SK-N-SH (cell line): Measurements from ENCODE around the gene HPN. TPM values are rescaled to one million over a fixed set of nuclear protein-coding genes. Genes with fewer than 3 reads are reported as not detected.

Experiments used
- CTCF ChIA-PET: fragments of 300-600, 350-600 bp; formaldehyde crosslinking; extraction: SDS; loops from one replicate; lab custom pipeline; 2021; lab: Yijun Ruan, JAX
- POLR2A ChIA-PET: fragments of 350-600 bp; sonication (Branson Sonifier 250); formaldehyde crosslinking; extraction: SDS; loops from one replicate; lab custom pipeline; 2020; ENCODE audit warnings: antibody characterized with exemption, inconsistent platforms; lab: Yijun Ruan, JAX
- DNase-seq: peaks from one replicate; pipeline ENCODE4 v3.0.0; 2012
- H2AFZ ChIP-seq: fragments of 200-600 bp; sonication (generic); 2 replicates; pipeline ENCODE4 v1.8.1; 2016; ENCODE audit warnings: antibody characterized with exemption, mild to moderate bottlenecking, low read depth
- H3F3A ChIP-seq: fragments of 200-600 bp; sonication (generic); replicated peaks from 2 replicates; pipeline ENCODE3; 2016; ENCODE audit warnings: antibody characterized with exemption, mild to moderate bottlenecking; ENCODE audit not compliant: insufficient read depth
- H3K27ac ChIP-seq, 2 experiments: fragments of 200-500 bp in 1 of 2; fragments of 200-600 bp in 1 of 2; sonication (Bioruptor generic) in 1 of 2; sonication (generic), shearing (Covaris generic) in 1 of 2; 2 replicates each; pipeline versions ENCODE4 v1.5.1 to v1.6.1; 2014 to 2016; ENCODE audit warnings: low read depth in 2 of 2, inconsistent platforms in 1 of 2, low read length in 1 of 2, mild to moderate bottlenecking in 1 of 2, mixed read lengths in 1 of 2
- H3K27me3 ChIP-seq: fragments of 200-600 bp; sonication (generic), shearing (Covaris generic); 2 replicates; pipeline ENCODE4 v1.6.1; 2016; ENCODE audit warnings: mixed run types; ENCODE audit not compliant: insufficient read depth
- H3K36me3 ChIP-seq, 2 experiments: fragments of 200-500 bp in 1 of 2; fragments of 200-600 bp in 1 of 2; sonication (Bioruptor generic) in 1 of 2; sonication (generic) in 1 of 2; replicated peaks in 1 of 2; 2 replicates each; pipeline versions ENCODE3 to v1.5.1; 2014 to 2016; ENCODE audit warnings: low read length in 1 of 2, mild to moderate bottlenecking in 1 of 2; ENCODE audit not compliant: insufficient read depth in 2 of 2, control insufficient read depth in 1 of 2
- H3K4me1 ChIP-seq, 2 experiments: fragments of 200-500 bp in 1 of 2; fragments of 200-600 bp in 1 of 2; sonication (Bioruptor generic) in 1 of 2; sonication (generic), shearing (Covaris generic) in 1 of 2; 2 replicates each; pipeline versions ENCODE4 v1.5.1 to v1.6.1; 2014 to 2016; ENCODE audit warnings: low read depth in 1 of 2, low read length in 1 of 2, mixed run types in 1 of 2; ENCODE audit not compliant: insufficient read depth in 2 of 2, control insufficient read depth in 1 of 2
- H3K4me2 ChIP-seq: fragments of 200-600 bp; sonication (generic), shearing (Covaris generic); 2 replicates; pipeline ENCODE4 v1.6.1; 2017; ENCODE audit warnings: mixed run types
- H3K4me3 ChIP-seq, 2 experiments: fragments of 200-500 bp in 1 of 2; fragments of 200-600 bp in 1 of 2; sonication (Bioruptor generic) in 1 of 2; sonication (generic), shearing (Covaris generic) in 1 of 2; 2 replicates each; pipeline versions ENCODE4 v1.5.1 to v1.8.1; 2014 to 2016; ENCODE audit warnings: low read depth in 2 of 2, inconsistent platforms in 1 of 2, low read length in 1 of 2, mild to moderate bottlenecking in 1 of 2, mixed read lengths in 1 of 2, moderate library complexity in 1 of 2
- H3K79me2 ChIP-seq: fragments of 200-600 bp; sonication (generic); 2 replicates; pipeline ENCODE4 v1.8.1; 2017; ENCODE audit warnings: mild to moderate bottlenecking; ENCODE audit not compliant: insufficient read depth
- H3K9ac ChIP-seq: fragments of 200-600 bp; sonication (generic); 2 replicates; pipeline ENCODE4 v1.6.1; 2017; ENCODE audit warnings: mixed run types
- H3K9me2 ChIP-seq: fragments of 200-600 bp; sonication (generic); 2 replicates; pipeline ENCODE4 v1.6.1; 2017; ENCODE audit warnings: mixed run types
- H3K9me3 ChIP-seq: fragments of 200-600 bp; sonication (generic); 2 replicates; pipeline ENCODE4 v1.6.1; 2017; ENCODE audit warnings: mixed run types, mild to moderate bottlenecking, moderate library complexity
- H4K20me1 ChIP-seq: fragments of 200-600 bp; sonication (generic); 2 replicates; pipeline ENCODE4 v1.6.1; 2017; ENCODE audit warnings: mild to moderate bottlenecking, mixed run types; ENCODE audit not compliant: insufficient read depth
- ELF1 ChIP-seq: IDR thresholded peaks from 2 replicates; pipeline ENCODE4 v1.4.0; 2012
- EP300 ChIP-seq, 2 experiments: IDR thresholded peaks; 2 replicates each; pipeline versions ENCODE4 v1.4.0 to v1.6.1; 2012; ENCODE audit warnings: borderline replicate concordance in 1 of 2, low read depth in 1 of 2, low read length in 1 of 2
- EZH2phosphoT487 ChIP-seq: fragments of 200-600 bp; sonication (generic); IDR thresholded peaks from 2 replicates; pipeline ENCODE4 v1.6.1; 2017; ENCODE audit warnings: low read depth, mixed run types, mild to moderate bottlenecking, antibody characterized with exemption, moderate library complexity, borderline replicate concordance
- FOSL2 ChIP-seq: IDR thresholded peaks from 2 replicates; pipeline ENCODE4 v1.4.0; 2012; ENCODE audit warnings: low read depth, mild to moderate bottlenecking, moderate library complexity, borderline replicate concordance
- GATA2 ChIP-seq: sonication (generic); formaldehyde crosslinking; IDR thresholded peaks from 2 replicates; pipeline ENCODE4 v1.5.0; 2020; ENCODE audit warnings: mild to moderate bottlenecking, missing genetic modification reagents
- NRF1 ChIP-seq: IDR thresholded peaks from 2 replicates; pipeline ENCODE4 v1.6.1; 2012; ENCODE audit warnings: low read depth, mild to moderate bottlenecking, low read length
- RAD21 ChIP-seq: IDR thresholded peaks from 2 replicates; pipeline ENCODE4 v1.6.1; 2012; ENCODE audit warnings: mild to moderate bottlenecking, low read length
- RFX5 ChIP-seq: IDR thresholded peaks from 2 replicates; pipeline ENCODE4 v1.6.1; 2012; ENCODE audit warnings: mild to moderate bottlenecking, improper control_type of control experiment, low read length
- ZBTB33 ChIP-seq: IDR thresholded peaks from 2 replicates; pipeline ENCODE4 v1.4.0; 2012; ENCODE audit warnings: low read depth, borderline replicate concordance
- WGBS: methylation state at CpG from one replicate; pipeline ENCODE4 v1.1.6; 2017; ENCODE audit warnings: low lambda C conversion rate; 5-methylcytosine and 5-hydroxymethylcytosine counted together
- polyA plus RNA-seq, 3 experiments: library from polyadenylated mRNA; depleted of rRNA; stranded (reverse); fragments of >200 nt; gene quantifications; 2 replicates each; pipeline ENCODE4 v1.2.3, GENCODE V29; 2012
- TF ChIP-seq, protein P1 (sequence below): IDR thresholded peaks from 2 replicates; pipeline ENCODE4 v1.6.1; 2012; ENCODE audit warnings: mild to moderate bottlenecking, low read depth, low read length, moderate library complexity
- TF ChIP-seq, protein P2 (sequence below): IDR thresholded peaks from 2 replicates; pipeline ENCODE4 v1.4.0; 2012; ENCODE audit warnings: low read depth, borderline replicate concordance

Gene HPN
- polyA plus RNA-seq, 1 of the 3 experiments (the other 2 are of a cell fraction) = 0.05 TPM

DNA sequence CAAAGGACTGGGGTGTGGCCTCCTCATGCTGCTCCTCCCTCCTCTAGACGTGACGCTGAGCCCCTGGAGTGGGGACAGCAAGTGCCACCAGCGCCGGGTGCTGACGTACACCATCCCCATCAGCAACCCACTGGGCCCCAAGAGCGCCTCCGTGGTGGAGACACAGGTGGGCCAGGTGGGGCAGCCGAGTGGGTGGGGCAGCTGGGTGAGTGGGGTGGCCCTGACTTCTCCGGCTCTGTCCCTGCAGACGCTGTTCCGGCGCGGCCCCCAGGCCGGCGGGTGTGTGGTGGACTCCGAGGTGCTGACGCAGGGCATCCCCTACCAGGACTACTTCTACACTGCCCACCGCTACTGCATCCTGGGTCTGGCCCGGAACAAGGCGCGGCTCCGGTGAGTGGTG lies 22.4 kb upstream of the HPN start (continued):
- TF ChIP-seq, protein P1, sequence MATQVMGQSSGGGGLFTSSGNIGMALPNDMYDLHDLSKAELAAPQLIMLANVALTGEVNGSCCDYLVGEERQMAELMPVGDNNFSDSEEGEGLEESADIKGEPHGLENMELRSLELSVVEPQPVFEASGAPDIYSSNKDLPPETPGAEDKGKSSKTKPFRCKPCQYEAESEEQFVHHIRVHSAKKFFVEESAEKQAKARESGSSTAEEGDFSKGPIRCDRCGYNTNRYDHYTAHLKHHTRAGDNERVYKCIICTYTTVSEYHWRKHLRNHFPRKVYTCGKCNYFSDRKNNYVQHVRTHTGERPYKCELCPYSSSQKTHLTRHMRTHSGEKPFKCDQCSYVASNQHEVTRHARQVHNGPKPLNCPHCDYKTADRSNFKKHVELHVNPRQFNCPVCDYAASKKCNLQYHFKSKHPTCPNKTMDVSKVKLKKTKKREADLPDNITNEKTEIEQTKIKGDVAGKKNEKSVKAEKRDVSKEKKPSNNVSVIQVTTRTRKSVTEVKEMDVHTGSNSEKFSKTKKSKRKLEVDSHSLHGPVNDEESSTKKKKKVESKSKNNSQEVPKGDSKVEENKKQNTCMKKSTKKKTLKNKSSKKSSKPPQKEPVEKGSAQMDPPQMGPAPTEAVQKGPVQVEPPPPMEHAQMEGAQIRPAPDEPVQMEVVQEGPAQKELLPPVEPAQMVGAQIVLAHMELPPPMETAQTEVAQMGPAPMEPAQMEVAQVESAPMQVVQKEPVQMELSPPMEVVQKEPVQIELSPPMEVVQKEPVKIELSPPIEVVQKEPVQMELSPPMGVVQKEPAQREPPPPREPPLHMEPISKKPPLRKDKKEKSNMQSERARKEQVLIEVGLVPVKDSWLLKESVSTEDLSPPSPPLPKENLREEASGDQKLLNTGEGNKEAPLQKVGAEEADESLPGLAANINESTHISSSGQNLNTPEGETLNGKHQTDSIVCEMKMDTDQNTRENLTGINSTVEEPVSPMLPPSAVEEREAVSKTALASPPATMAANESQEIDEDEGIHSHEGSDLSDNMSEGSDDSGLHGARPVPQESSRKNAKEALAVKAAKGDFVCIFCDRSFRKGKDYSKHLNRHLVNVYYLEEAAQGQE = no peak
- TF ChIP-seq NRF1 (no peak), GATA2 (CRISPR knock-in tag) (no peak), EP300 (IDR thresholded peaks at IDR 0.05; ENCODE audit: borderline replicate concordance in 1 of 2, low read depth in 1 of 2, low read length in 1 of 2) (no peak), ELF1 (no peak), FOSL2 (no peak)

DNA sequence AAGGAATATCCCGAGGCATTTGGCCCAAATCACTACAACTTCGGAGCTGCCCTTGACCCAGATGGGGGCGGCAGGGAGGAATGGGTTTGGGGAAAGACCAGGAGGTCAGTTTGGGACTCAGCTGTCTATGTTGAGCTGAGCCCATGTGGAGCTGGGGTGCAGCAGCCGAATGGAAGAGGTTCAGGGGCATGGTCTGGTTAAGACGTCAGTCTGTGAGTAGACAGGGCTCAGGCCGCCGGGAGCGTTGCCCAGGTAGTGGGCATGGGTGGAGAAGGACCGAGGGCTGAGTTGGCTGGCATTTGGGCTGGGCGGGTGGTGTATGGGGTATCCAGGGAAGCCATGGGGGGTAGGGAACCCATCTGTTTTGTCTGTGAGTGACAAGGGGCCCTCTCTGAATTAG lies 20.5 kb upstream of the HPN start:
- TF ChIP-seq RAD21 = no peak
- no peak for TF ChIP-seq RFX5
- TF ChIP-seq, protein P2, sequence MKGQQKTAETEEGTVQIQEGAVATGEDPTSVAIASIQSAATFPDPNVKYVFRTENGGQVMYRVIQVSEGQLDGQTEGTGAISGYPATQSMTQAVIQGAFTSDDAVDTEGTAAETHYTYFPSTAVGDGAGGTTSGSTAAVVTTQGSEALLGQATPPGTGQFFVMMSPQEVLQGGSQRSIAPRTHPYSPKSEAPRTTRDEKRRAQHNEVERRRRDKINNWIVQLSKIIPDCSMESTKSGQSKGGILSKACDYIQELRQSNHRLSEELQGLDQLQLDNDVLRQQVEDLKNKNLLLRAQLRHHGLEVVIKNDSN = no peak
- no peak for TF ChIP-seq EZH2phosphoT487
- no peak for TF ChIP-seq ZBTB33
- TF ChIP-seq FOSL2 = no peak
- no peak for TF ChIP-seq GATA2 (CRISPR knock-in tag)
- Histone ChIP-seq H2AFZ (no peak overlapping the region), H3K4me1 (peaks cover 0 to 6% of the 10 kb centered on the region in 2 experiments; a peak in 1 of 4 replicates), H3K27ac (no peak overlapping the region), H3K9me3 (no peaks in the 10 kb centered on the region), H3K27me3 (no peaks in the 10 kb centered on the region), H3K36me3 (peaks cover 9 to 55% of the 10 kb centered on the region in 2 experiments), H3K79me2 (no peaks in the 10 kb centered on the region), H4K20me1 (no peaks in the 10 kb centered on the region), H3F3A (no peaks in the 10 kb centered on the region), H3K9ac (no peak overlapping the region), H3K9me2 (no peaks in the 10 kb centered on the region), H3K4me2 (no peak overlapping the region), H3K4me3 (no peak overlapping the region)
- CTCF ChIA-PET = interaction anchor here (0.8 to 2.6 kb wide), 4 partner anchors 14 to 183 kb away, joined by 3 to 13 read pairs (median 4); no protein-coding TSS in a partner anchor
- WGBS = 96% methylated on average over 10 of the region's 10 CpGs
- DNase-seq = no peak
- POLR2A ChIA-PET = no interaction called here
